Activated CD4-positive, alpha-beta T cell treated with anti-CD3 and anti-CD28 coated beads, Interleukin-2, amount 50 U/mL, for 4 hours (primary cell): ENCODE measurements around the gene TTYH2.

ENCODE experiments used
- DNase-seq, 2 experiments: peaks; one replicate each; pipeline ENCODE4 v3.0.0-alpha.2; 2020

The TTYH2 gene

DNA sequence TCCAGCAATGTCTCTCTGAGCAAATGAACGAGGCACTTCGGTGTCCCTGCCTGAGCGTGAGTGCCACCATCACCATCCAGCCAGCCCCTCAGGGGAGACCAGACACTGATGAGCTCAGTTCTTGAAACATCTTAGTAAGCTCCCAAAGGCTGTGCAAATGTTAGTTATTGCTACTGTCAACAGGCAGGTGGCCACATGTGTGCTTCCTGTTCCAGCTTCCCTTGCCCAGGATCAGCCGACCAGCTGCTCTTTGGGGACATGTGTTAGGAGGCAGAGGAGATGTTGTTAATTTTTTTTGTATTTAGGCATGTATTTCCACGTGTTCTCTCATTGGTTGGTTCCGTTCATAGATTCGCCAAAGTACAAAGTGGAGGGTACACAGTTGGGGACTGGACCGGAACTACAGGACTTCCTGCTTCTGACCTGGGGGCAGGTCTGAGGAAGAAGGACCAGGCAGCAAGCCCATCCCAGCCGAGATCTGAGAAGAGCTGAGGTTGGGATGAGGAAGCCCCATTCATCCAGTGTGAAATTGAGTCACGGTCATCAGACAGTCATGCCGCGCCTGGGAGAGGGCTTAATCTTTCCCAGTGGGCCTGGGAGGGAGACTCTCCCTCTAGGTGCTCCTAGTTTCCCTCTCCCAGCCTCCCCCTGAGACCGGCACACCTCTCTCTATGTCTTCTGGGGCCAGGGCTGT, 3.8 kb downstream of the TTYH2 start:
- DNase-seq: no peak

- no peak for DNase-seq
These were observed 4.5 kb downstream of the TTYH2 start for GRCh38 chr17:74217888-74218287.

DNA sequence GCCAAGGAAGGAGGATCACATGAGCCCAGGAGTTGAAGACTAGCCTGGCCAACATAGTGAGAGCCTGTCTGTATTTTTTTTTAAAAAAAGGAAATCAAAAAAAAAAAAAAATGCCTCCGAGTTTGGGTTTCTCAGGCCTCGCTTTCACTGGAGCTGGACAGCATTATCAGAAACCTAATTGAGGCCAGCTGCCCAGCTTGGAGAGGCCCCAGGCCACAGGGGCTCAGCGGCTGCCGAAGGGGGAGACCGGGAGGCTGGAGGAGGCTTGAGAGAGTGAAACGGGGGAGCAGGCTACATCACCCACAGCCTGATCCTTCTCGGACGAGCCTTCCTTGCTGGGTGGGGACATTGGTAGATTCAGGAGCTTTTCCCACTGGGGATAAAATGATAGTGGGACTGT, 5.1 kb downstream of the TTYH2 start:
- no peak for DNase-seq

DNA sequence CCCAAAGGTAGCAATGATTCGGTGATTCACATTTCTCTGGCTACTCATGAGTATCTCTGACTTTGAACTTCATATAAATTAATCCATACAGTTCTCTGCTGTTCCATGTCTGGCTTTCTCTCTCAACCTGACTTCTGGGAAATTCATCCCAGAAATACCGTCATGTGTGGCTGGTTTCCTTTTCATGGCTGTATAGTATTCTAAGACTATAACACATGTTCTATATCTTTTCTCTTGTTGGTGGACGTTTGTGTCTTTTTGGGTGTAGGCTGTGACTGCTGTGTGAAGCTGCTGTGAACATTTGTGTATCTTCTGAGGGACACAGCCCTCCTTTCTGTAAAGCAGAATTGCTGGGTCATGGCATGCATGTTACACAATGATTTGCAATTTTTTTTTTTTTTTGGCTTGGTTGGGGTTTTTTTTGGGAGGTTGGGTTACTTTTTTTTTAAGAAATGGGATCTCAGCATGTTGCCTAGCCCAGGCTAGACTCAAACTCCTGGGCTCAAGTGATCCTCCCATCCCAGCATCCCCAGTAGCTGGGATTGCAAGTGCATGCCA, 6.3 kb downstream of the TTYH2 start:
- DNase-seq: no peak

GRCh38 chr17:74220219-74220618, 6.8 kb downstream of the TTYH2 start:
- no peak for DNase-seq

DNA sequence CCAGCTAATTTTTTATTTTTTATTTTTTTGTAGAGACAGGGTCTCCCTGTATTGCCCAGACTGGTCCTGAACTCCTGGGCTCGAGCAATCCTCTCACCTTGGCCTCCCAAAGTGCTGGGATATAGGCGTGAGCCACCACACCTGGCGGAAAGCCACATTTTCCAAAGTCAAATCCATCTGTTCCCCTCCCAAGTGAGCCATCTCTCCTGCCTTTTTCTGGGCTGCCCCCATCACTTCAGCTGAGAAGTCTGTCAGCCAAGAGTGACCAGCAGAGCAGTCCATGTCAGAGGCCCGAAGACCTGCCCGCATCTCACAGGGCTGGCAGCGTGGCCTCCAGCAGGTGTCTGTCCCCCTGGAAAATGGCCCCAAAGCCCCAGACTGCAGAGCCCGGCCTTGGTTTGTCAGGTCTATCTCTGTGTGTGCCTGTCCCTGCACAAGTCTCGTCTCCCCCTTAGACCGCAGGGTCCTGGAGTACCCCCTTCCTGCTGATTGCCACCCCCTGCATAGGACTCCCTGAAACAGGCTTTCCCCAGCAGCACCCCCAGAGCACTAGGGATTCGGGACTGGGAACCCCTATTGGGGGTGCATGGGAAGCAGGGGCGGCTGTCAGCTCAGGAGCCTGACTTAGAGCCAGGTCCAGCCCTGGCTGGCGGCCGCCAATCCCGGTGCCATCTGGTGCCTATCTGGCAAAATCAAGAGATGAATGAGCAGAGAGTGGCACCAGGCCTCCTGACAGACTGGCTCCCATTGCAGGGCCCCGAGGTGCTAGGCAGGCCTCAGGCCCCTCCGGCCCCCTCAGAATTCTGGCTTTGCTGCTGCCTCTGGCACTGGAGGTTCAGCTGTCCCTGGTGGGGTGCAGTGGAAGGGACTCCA, 7.8 kb downstream of the TTYH2 start:
- DNase-seq: no peak

GRCh38 chr17:74222399-74222798, 9.0 kb downstream of the TTYH2 start:
- no peak for DNase-seq

DNA sequence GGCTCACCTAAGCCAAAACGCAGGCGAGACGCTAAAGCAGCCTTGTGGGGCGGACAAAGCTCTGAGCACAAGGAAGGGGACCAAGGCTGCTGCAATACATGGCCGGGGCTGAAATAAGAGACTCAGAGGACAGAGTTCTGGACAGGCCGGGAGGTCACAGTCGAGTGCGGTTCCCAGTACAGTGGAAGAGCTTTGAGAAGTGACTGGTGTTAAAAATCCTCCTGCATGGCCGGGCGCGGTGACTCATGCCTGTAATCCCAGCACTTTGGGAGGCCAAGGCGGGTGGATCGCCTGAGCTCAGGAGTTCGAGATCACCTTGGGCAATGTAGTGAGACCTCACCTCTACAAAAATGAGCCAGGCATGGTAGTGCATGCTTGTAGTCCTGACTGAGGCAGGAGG, 10.5 kb downstream of the TTYH2 start:
- DNase-seq: no peak

GRCh38 chr17:74224959-74225725, 11.8 kb downstream of the TTYH2 start:
- no peak for DNase-seq

GRCh38 chr17:74226252-74226651, 12.9 kb downstream of the TTYH2 start:
- no peak for DNase-seq

DNA sequence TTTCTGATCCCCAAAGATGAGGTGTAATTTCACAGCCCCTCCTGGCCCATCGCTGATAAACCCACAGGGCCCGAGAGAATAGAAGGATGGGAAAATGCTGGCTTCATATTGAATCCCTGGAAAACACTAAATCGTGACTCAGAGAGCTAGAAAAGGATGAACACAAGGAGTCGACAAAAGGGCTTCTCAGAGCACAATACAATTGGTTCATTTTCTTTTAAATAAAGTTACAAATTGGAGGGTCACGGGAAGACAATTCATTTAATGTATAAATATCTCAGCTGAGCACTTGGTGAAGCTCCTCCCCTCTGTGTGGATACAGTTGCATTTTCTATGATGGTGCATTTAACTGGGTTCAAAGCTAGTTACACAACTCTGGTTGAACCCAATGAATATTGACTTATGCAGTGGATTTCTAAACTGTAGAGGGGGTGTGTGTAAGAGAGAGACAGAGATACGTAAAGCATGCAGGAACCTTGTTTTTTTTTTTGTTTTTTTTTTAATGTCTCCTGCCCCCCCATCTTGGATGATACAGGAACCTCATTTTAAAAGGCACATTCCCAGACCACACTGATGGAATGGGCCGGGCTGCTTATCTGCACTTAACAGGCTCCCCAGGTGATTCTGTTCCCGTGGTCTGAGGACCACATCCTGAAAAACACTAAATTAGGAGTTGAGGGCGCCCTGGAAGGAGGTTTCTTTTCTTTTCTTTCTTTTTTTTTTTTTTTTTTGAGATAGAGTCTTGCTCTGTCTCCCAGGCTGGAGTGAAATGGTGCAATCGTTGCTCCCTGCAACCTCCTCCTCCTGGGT, 14.1 kb downstream of the TTYH2 start:
- no peak for DNase-seq

DNA sequence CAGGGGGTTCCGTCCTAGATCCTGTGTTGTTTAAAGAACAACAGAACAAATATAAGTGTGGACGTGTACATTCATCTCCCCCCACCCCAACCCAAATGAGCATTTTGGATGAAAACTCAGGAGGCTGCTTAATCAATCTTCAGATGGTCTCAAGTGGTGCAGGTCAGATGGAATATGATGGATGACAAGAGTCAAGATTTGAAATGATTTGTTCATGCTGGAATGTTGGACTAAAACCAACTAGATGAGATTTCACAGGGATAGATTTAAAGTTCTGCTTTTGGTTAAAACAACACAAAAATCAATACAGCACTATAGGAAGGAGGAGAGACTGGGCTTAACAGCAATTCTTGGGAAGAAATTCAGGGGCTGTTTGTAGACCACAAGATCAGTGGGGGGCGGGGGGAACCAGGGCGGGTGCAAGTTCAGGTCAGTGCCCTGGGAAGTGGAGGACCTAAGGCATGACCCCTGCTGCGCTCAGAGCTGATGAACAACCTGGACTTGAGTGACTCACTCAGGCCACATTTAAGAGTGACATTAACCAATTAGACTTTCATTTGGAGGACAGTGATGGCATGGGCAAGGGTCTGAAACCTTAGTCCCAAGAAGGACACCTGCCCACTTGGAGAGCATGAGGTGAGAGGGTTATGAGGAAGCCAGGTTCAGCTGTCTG, 15.1 kb downstream of the TTYH2 start:
- no peak for DNase-seq

DNA sequence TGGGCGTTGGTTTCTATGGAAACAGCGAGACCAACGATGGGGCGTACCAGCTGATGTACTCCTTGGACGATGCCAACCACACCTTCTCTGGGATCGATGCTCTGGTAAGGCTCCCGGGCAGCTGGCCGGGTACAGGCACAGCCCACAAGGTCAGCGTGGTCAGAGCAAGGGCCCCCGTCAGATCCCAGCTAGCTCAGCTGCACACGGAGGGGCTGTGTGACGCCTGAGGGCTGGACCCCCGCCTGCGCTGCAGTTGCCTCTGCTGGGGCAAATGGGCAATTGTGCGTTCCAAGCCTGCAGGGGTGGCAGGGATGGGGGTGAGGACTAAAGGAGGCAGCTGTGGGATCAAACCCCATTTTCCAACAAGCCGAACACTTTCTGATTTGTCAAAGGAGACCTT, 17.5 kb downstream of the TTYH2 start:
- no peak for DNase-seq

- DNase-seq: no peak
These were observed 18.8 kb downstream of the TTYH2 start for GRCh38 chr17:74231928-74232907.

DNA sequence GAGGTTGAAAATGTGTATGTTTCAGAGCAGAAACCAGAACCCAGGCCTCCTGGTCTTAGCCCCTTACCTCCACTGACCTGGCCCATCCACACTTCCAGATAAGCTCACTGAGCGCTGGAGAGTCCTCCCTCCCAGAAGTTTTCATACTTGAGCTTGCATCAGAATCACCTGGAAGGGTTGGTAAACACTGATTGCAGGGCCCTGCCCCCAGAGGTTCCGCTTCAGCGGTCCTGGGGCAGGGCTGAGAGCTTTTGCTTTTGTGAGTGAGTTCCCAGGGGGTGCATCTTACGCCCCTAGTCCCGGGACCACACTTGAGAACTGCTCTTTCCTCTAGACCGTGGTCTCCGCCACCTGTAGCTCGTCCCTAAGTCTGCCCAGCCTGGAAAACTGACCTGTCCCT, 20.6 kb downstream of the TTYH2 start:
- no peak for DNase-seq

DNA sequence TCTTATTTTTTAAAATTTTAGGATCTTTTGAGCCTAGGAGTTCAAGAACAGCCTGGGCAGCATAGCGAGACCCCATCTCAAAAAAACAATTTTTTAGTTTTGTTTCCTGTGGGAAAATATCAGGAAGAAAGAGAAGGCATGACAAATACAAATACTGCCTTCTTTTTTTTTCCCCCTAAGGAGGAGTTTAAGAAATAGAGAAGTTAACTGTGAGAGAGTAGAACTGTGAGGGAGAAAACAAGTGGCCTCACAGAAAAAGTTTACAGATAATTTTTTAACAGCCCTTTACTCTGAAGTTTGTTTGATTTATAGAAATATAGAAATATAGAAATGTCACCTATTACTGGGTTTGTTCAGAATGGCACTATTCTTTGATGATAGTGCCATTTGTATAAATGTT, 21.1 kb downstream of the TTYH2 start:
- no peak for DNase-seq

GRCh38 chr17:74235040-74235581, 21.7 kb downstream of the TTYH2 start:
- DNase-seq: no peak

- DNase-seq: no peak
These were observed 22.6 kb downstream of the TTYH2 start for GRCh38 chr17:74235911-74236371.

- no peak for DNase-seq
These were observed 23.9 kb downstream of the TTYH2 start for GRCh38 chr17:74237321-74237720.

GRCh38 chr17:74239172-74239571, 25.8 kb downstream of the TTYH2 start:
- DNase-seq: no peak
